ENCODE measurements around the gene SH3YL1.
A peak's percentile ranks its signal among the peaks of the same experiment; 100 is the strongest.

Gene SH3YL1

GRCh38 chr2:296354-296753 lies 32.5 kb upstream of the SH3YL1 start:
- POLR2A ChIA-PET, result no interaction called here
- TF ChIP-seq TARDBP (IDR thresholded peaks at IDR 0.05) (no peak), FOXK2 (IDR thresholded peaks at IDR 0.05) (no peak), SUZ12 (IDR thresholded peaks at IDR 0.05) (no peak), FOXA1 (IDR thresholded peaks at IDR 0.05) (no peak), HDGF (IDR thresholded peaks at IDR 0.05; ENCODE audit: borderline replicate concordance) (no peak), PKNOX1 (IDR thresholded peaks at IDR 0.05) (no peak), L3MBTL2 (conservative IDR thresholded peaks at IDR 0.05) (no peak), ELF4 (IDR thresholded peaks at IDR 0.05) (no peak), LEF1 (IDR thresholded peaks at IDR 0.05; ENCODE audit: borderline replicate concordance) (no peak)
- DNase-seq (ENCODE audit: extremely low spot score), result no peak
- CTCF ChIA-PET, result no interaction called here

- POLR2A ChIA-PET, result no interaction called here
Measured at GRCh38 chr2:295090-295489, 31.3 kb upstream of the SH3YL1 start.

GRCh38 chr2:290090-290722 lies 26.4 kb upstream of the SH3YL1 start:
- ChIA-PET POLR2A (no interaction called here), CTCF (interaction anchor here (0.7 kb wide), 1 partner anchor 42 kb away, joined by 3 read pairs; no protein-coding TSS in a partner anchor)
- DNase-seq (ENCODE audit: extremely low spot score), result no peak
- TF ChIP-seq ARNT (IDR thresholded peaks at IDR 0.05), result no peak
- TF ChIP-seq ELF4 (IDR thresholded peaks at IDR 0.05), result no peak
- TF ChIP-seq SP1 (IDR thresholded peaks at IDR 0.05), result no peak
- TF ChIP-seq PKNOX1 (IDR thresholded peaks at IDR 0.05), result no peak
- TF ChIP-seq LEF1 (IDR thresholded peaks at IDR 0.05; ENCODE audit: borderline replicate concordance), result no peak
- TF ChIP-seq FOXM1 (IDR thresholded peaks at IDR 0.05; ENCODE audit: borderline replicate concordance), result no peak
- TF ChIP-seq HDGF (IDR thresholded peaks at IDR 0.05; ENCODE audit: borderline replicate concordance), result no peak
- no peak for TF ChIP-seq FOXA1 (IDR thresholded peaks at IDR 0.05)

More at GRCh38 chr2:295090-295489, 31.3 kb upstream of the SH3YL1 start:
- DNase-seq (ENCODE audit: extremely low spot score), result no peak
- no peak for TF ChIP-seq SUZ12 (IDR thresholded peaks at IDR 0.05)
- no peak for TF ChIP-seq SP1 (IDR thresholded peaks at IDR 0.05)
- no peak for TF ChIP-seq TARDBP (IDR thresholded peaks at IDR 0.05)
- TF ChIP-seq ZNF384 (IDR thresholded peaks at IDR 0.05), result no peak
- no peak for TF ChIP-seq ARNT (IDR thresholded peaks at IDR 0.05)
- no peak for TF ChIP-seq LEF1 (IDR thresholded peaks at IDR 0.05; ENCODE audit: borderline replicate concordance)
- CTCF ChIA-PET, result no interaction called here

- ChIA-PET POLR2A (no interaction called here), CTCF (interaction anchor here (0.7 kb wide), 2 partner anchors 32 to 42 kb away, joined by 3 read pairs; no protein-coding TSS in a partner anchor)
- no peak for DNase-seq (ENCODE audit: extremely low spot score)
- TF ChIP-seq CTBP1 (IDR thresholded peaks at IDR 0.05; ENCODE audit: borderline replicate concordance) (no peak), TARDBP (IDR thresholded peaks at IDR 0.05) (no peak), HDGF (IDR thresholded peaks at IDR 0.05; ENCODE audit: borderline replicate concordance) (no peak), LEF1 (IDR thresholded peaks at IDR 0.05; ENCODE audit: borderline replicate concordance) (no peak), ARNT (IDR thresholded peaks at IDR 0.05) (no peak), FOXA1 (IDR thresholded peaks at IDR 0.05) (no peak), ZNF384 (IDR thresholded peaks at IDR 0.05) (no peak), SP1 (IDR thresholded peaks at IDR 0.05) (no peak), ELF4 (IDR thresholded peaks at IDR 0.05) (no peak), FOXK2 (IDR thresholded peaks at IDR 0.05) (no peak), NFRKB (IDR thresholded peaks at IDR 0.05) (no peak)
Measured at GRCh38 chr2:289362-290089, 25.7 kb upstream of the SH3YL1 start.

- DNase-seq (ENCODE audit: extremely low spot score), result no peak
- no peak for TF ChIP-seq LEF1 (IDR thresholded peaks at IDR 0.05; ENCODE audit: borderline replicate concordance)
- no peak for TF ChIP-seq ZNF384 (IDR thresholded peaks at IDR 0.05)
- no peak for TF ChIP-seq NFRKB (IDR thresholded peaks at IDR 0.05)
- TF ChIP-seq ARNT (IDR thresholded peaks at IDR 0.05), result no peak
- CTCF ChIA-PET, result interaction anchor here (0.5 to 0.7 kb wide), 2 partner anchors 33 to 42 kb away, joined by 3 read pairs; no protein-coding TSS in a partner anchor
- POLR2A ChIA-PET, result no interaction called here
Measured at GRCh38 chr2:288758-289361, 25.0 kb upstream of the SH3YL1 start.

GRCh38 chr2:287911-288757 lies 24.3 kb upstream of the SH3YL1 start, which contains the start of gene ALKAL2:
ALKAL2 (minus strand) TSS chr2:288091; CDS start chr2:287835, 256 bp downstream.
- TF ChIP-seq TARDBP (IDR thresholded peaks at IDR 0.05) (no peak), PKNOX1 (IDR thresholded peaks at IDR 0.05) (no peak), ARNT (IDR thresholded peaks at IDR 0.05) (no peak), LEF1 (IDR thresholded peaks at IDR 0.05; ENCODE audit: borderline replicate concordance) (no peak), CTBP1 (IDR thresholded peaks at IDR 0.05; ENCODE audit: borderline replicate concordance) (no peak), BHLHE40 (IDR thresholded peaks at IDR 0.05; ENCODE audit: borderline replicate concordance) (no peak), L3MBTL2 (conservative IDR thresholded peaks at IDR 0.05) (no peak), NFRKB (IDR thresholded peaks at IDR 0.05) (no peak), SP1 (IDR thresholded peaks at IDR 0.05) (no peak), SUZ12 (IDR thresholded peaks at IDR 0.05) (no peak), FOXK2 (IDR thresholded peaks at IDR 0.05) (no peak)
- POLR2A ChIA-PET, result no interaction called here
- CTCF ChIA-PET, result interaction anchor here (0.5 to 0.7 kb wide), 3 partner anchors 34 to 428 kb away, joined by 3 read pairs; no protein-coding TSS in a partner anchor
- peak; percentile 22 for DNase-seq (ENCODE audit: extremely low spot score)
